ENCODE data around the gene PLXNC1. TPM values are rescaled to one million over a fixed set of nuclear protein-coding genes. Genes with fewer than 3 reads are reported as not detected.

PLXNC1 gene
- total and polyA plus RNA-seq, 9 of the 15 experiments (the other 6 are each of a cell fraction or from before 2014, with no cell fraction given) = 0.08 to 0.87 (median 0.28) TPM

DNA sequence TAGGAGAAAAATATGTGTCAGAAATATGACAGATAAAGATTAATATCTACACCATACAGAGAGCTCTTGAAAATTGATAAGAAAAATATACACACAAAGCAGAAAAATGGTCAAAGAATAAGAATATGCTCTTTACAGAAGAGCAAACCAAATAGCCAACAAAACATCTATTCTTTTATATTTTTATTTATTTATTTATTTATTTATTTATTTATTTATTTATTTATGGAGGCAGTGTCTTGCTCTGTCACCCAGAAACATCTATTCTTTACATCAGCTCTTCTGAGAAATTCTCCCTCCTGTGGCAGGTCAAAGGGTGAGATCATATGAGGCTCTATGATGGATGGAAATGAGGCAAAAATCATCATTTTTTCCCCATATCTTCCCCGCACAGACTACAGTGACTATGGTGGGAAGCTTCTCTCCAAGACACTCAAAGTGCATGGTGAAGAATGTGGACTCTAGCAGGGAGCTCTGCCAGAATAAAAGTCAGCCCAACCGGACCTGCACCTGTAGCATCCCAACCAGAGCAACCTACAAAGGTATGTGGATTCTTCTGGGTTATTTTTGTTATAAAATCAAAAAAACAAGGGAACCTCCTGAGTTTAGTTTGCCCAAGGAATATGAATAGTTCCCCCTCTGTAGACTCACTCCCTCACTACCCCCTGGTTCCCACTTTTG is 71.4 kb downstream of the PLXNC1 start:
- Histone ChIP-seq H3K4me1 (replicated peaks in 1 of 2; ENCODE audit: control insufficient read depth in 2 of 2, insufficient read depth in 2 of 2, low read length in 2 of 2) (peaks cover 0 to 4% of the 10 kb centered on the region in 2 experiments; a peak in 1 of 5 replicates), H3K36me3 (ENCODE audit: control insufficient read depth, insufficient read depth, low read length) (no peaks in the 10 kb centered on the region), H3K9me3 (replicated peaks; ENCODE audit: control insufficient read depth, insufficient read depth, low read depth, low read length) (no peaks in the 10 kb centered on the region), H4K20me1 (replicated peaks; ENCODE audit: control insufficient read depth, insufficient read depth, low read length) (no peaks in the 10 kb centered on the region; the same call in 1 of the 2 replicates), H3K27me3 (ENCODE audit: control insufficient read depth in 2 of 2, insufficient read depth in 2 of 2, low read length in 2 of 2) (peaks cover 15% of the 10 kb centered on the region in 2 experiments), H3K27ac (ENCODE audit: extremely low read depth, low read depth, low read length) (no peak overlapping the region), H3K9ac (ENCODE audit: insufficient read depth in 1 of 2, low read depth in 2 of 2, low read length in 2 of 2) (no peak overlapping the region), H3K79me2 (ENCODE audit: control insufficient read depth, insufficient read depth, low read length) (no peaks in the 10 kb centered on the region), H3K4me2 (ENCODE audit: insufficient read depth, low read length) (no peak overlapping the region), H3K9me1 (ENCODE audit: control insufficient read depth, insufficient read depth, low read length) (no peaks in the 10 kb centered on the region), H3K4me3 (no peak overlapping the region), H2AFZ (ENCODE audit: low read depth, low read length) (no peak overlapping the region)
- ATAC-seq (no peak), FAIRE-seq (no peak), DNase-seq (ENCODE audit: extremely low read depth in 1 of 4, low spot score in 3 of 4) (peak in 1 of 4 experiments; percentile 32)
- POLR2A ChIA-PET = interaction anchor here (0.8 kb wide), 1 partner anchor 14 kb away, joined by 4 read pairs; no protein-coding TSS in a partner anchor
- no TSS peak for BruUV-seq (replicated peaks)
- in situ Hi-C loops (cut with MboI) = no loop called here
- WGBS (ENCODE audit: insufficient coverage, low coverage, missing lambda C conversion rate) = 0% methylated on average over 2 of the region's 2 CpGs
- TF ChIP-seq MYNN (IDR thresholded peaks at IDR 0.05) (peak; percentile 99), MYNN (CRISPR knock-in tag; IDR thresholded peaks at IDR 0.05) (peak; percentile 81), LEF1 (IDR thresholded peaks at IDR 0.05) (no peak), ARID1B (IDR thresholded peaks at IDR 0.05) (peak; percentile 13; the same call in 1 of the 2 replicates)
- TF ChIP-seq, protein P1, sequence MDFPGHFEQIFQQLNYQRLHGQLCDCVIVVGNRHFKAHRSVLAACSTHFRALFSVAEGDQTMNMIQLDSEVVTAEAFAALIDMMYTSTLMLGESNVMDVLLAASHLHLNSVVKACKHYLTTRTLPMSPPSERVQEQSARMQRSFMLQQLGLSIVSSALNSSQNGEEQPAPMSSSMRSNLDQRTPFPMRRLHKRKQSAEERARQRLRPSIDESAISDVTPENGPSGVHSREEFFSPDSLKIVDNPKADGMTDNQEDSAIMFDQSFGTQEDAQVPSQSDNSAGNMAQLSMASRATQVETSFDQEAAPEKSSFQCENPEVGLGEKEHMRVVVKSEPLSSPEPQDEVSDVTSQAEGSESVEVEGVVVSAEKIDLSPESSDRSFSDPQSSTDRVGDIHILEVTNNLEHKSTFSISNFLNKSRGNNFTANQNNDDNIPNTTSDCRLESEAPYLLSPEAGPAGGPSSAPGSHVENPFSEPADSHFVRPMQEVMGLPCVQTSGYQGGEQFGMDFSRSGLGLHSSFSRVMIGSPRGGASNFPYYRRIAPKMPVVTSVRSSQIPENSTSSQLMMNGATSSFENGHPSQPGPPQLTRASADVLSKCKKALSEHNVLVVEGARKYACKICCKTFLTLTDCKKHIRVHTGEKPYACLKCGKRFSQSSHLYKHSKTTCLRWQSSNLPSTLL (IDR thresholded peaks at IDR 0.05) = no peak
- CTCF ChIA-PET (ENCODE audit: low intra/inter-chr PET ratio) = no interaction called here
- intact Hi-C loops (cut with micrococcal nuclease) = no loop called here

All from K562 (cell line).